Progenitor cell of endocrine pancreas (in vitro differentiated cells): ENCODE data around the gene HK3. TPM values are rescaled to one million over a fixed set of nuclear protein-coding genes. Genes with fewer than 3 reads are reported as not detected.

Experiments used
- DNase-seq: peaks from one replicate; pipeline ENCODE4 v3.0.0; 2021; ENCODE audit warnings: low spot score; ENCODE audit not compliant: unreplicated experiment
- H3K27ac Mint-ChIP-seq: 2 replicates; pipeline ENCODE4 v1.8.0; 2021; ENCODE audit warnings: mild to moderate bottlenecking, moderate library complexity, mixed read lengths
- H3K27me3 Mint-ChIP-seq: 2 replicates; pipeline ENCODE4 v1.8.0; 2021; ENCODE audit warnings: mixed read lengths
- H3K36me3 Mint-ChIP-seq: 2 replicates; pipeline ENCODE4 v1.8.0; 2022; ENCODE audit warnings: mixed read lengths; ENCODE audit not compliant: insufficient read depth
- H3K4me1 Mint-ChIP-seq: 2 replicates; pipeline ENCODE4 v1.8.0; 2021; ENCODE audit warnings: low read depth, mixed read lengths
- H3K4me3 Mint-ChIP-seq: 2 replicates; pipeline ENCODE4 v1.8.0; 2021; ENCODE audit warnings: low read depth, mild to moderate bottlenecking, moderate library complexity, mixed read lengths
- H3K9me3 Mint-ChIP-seq: 2 replicates; pipeline ENCODE4 v1.8.0; 2021; ENCODE audit warnings: low read depth, mixed read lengths
- total RNA-seq: library from RNA; stranded (reverse); gene quantifications from 2 replicates; pipeline ENCODE4 v1.2.1, GENCODE V29; 2021
- TF ChIP-seq, protein P1 (sequence below): fragments of 200-600 bp; sonication (generic); IDR thresholded peaks from one replicate; pipeline ENCODE4 v1.5.0; 2021; ENCODE audit warnings: antibody characterized with exemption, mild to moderate bottlenecking; ENCODE audit not compliant: unreplicated experiment

Gene HK3
- total RNA-seq, 1 donor from 2014 or later, result not detected

DNA sequence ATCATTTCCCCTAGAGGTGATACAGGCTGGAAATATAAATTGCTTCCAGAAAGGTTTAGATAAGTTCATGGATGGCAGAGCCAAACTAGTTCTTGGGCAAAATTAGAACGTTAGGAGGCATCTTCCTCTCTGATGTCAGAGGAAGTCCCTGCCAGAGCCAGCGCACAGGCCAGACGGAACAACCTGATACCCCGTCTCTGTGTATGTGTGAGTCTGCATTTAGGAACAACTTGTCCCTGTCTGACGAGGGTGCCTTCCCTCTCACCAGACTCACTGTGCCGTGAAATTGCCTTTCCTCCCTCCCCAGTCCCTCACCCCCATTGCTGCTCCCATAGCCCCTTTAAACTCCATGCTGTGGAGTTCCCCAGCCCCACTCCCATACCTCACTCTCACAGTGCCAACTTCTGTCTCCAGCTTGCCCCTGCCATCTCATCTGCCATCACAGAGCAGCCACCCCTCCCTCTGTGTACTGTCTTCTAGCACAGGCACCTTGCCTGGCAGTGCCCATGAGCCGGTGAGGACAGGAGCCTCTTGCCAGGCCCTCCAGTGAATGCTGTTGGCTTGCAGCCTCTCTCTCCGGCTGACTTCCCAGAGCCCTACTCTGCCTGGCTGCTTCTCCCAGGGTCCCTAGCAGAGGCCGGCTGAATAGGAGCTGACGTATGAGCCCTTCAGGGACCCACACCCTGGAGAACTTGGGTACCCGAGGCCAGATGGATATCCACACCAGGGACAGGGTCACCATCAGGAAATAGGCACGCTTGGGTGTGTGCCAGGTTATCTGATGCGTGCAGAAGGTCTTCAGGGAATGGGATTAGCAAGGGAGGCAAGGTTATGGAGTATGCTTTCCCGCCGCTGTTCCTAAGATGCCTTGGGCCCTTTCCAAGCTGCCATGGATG lies 62.1 kb downstream of the HK3 start:
- H3K4me1 Mint-ChIP-seq, result no peaks in the 10 kb centered on the region
- no peak overlapping the region for H3K27ac Mint-ChIP-seq
- H3K36me3 Mint-ChIP-seq, result no peaks in the 10 kb centered on the region
- H3K4me3 Mint-ChIP-seq, result no peak overlapping the region
- no peaks in the 10 kb centered on the region for H3K9me3 Mint-ChIP-seq
- TF ChIP-seq, protein P1, sequence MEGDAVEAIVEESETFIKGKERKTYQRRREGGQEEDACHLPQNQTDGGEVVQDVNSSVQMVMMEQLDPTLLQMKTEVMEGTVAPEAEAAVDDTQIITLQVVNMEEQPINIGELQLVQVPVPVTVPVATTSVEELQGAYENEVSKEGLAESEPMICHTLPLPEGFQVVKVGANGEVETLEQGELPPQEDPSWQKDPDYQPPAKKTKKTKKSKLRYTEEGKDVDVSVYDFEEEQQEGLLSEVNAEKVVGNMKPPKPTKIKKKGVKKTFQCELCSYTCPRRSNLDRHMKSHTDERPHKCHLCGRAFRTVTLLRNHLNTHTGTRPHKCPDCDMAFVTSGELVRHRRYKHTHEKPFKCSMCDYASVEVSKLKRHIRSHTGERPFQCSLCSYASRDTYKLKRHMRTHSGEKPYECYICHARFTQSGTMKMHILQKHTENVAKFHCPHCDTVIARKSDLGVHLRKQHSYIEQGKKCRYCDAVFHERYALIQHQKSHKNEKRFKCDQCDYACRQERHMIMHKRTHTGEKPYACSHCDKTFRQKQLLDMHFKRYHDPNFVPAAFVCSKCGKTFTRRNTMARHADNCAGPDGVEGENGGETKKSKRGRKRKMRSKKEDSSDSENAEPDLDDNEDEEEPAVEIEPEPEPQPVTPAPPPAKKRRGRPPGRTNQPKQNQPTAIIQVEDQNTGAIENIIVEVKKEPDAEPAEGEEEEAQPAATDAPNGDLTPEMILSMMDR, result no peak
- no peak for DNase-seq
- peaks cover 57% of the 10 kb centered on the region for H3K27me3 Mint-ChIP-seq

DNA sequence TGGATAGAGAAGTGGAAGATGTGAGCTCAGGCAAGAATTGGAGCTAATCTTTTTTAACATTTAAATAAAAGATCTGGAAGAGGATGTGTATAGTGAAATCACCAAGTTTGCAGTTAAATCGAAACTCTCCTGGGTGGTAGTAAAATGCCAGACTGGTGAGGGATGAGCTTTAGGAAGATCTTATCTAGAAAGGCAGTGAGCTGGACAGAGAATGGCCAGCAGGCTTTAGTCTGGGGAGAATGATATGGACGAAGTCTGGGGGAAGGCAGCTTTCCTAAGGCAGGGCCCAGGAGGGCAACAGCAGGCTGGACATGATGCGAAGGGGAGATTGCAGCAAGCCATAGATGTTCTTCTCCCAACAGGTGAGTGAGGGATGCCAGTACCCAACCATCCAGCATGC lies 63.2 kb downstream of the HK3 start:
- no peak overlapping the region for H3K27ac Mint-ChIP-seq
- TF ChIP-seq, protein P1, result no peak
- no peaks in the 10 kb centered on the region for H3K4me1 Mint-ChIP-seq
- no peak overlapping the region for H3K4me3 Mint-ChIP-seq
- peaks cover 49% of the 10 kb centered on the region for H3K27me3 Mint-ChIP-seq
- no peaks in the 10 kb centered on the region for H3K36me3 Mint-ChIP-seq
- no peak for DNase-seq
- H3K9me3 Mint-ChIP-seq, result no peaks in the 10 kb centered on the region

DNA sequence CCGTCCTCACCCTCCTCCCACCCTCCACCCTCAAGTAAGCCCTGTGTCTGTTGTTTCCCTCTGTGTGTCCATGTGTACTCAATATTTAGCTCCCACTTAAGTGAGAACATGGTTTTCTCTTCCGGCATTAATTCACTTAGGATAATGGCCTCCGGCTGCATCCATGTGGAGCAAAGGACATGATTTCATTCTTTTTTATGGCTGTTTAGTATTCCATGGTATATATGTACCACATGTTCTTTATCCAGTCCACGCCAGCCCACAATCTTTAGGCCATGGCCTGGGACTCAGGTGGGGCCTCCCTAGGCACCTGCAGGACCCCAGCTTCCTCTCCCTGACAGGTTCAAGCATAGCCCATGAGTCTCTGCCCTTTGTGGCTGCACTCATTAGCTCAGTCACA lies 65.9 kb downstream of the HK3 start:
- Mint-ChIP-seq H3K4me3 (no peak overlapping the region), H3K36me3 (no peaks in the 10 kb centered on the region), H3K9me3 (no peaks in the 10 kb centered on the region), H3K27me3 (peaks cover 34% of the 10 kb centered on the region), H3K27ac (no peak overlapping the region), H3K4me1 (no peaks in the 10 kb centered on the region)
- TF ChIP-seq, protein P1, result no peak
- DNase-seq, result no peak

DNA sequence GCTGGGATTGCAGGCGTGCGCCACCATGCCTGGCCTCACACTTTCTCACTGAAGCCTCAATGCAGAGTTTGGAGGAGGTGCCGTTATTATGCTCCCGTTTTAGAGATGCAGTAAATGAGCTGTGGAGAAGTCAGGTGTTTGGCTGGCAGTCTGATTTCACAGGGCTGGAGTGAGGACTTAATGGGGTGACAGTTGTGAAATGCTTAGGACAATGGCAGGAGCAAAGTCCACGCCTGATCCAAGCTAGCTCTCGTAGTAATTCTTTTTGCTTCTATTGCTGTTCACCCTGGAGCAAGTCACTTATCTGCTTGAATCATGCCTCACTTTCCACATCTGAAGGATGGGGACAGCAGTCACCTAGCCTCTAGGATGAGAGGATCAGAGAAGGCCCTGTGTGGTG lies 67.0 kb downstream of the HK3 start:
- no peaks in the 10 kb centered on the region for H3K4me1 Mint-ChIP-seq
- H3K27me3 Mint-ChIP-seq, result peaks cover 25% of the 10 kb centered on the region
- no peak for DNase-seq
- H3K9me3 Mint-ChIP-seq, result no peaks in the 10 kb centered on the region
- H3K4me3 Mint-ChIP-seq, result no peak overlapping the region
- TF ChIP-seq, protein P1, result no peak
- no peak overlapping the region for H3K27ac Mint-ChIP-seq
- H3K36me3 Mint-ChIP-seq, result no peaks in the 10 kb centered on the region

DNA sequence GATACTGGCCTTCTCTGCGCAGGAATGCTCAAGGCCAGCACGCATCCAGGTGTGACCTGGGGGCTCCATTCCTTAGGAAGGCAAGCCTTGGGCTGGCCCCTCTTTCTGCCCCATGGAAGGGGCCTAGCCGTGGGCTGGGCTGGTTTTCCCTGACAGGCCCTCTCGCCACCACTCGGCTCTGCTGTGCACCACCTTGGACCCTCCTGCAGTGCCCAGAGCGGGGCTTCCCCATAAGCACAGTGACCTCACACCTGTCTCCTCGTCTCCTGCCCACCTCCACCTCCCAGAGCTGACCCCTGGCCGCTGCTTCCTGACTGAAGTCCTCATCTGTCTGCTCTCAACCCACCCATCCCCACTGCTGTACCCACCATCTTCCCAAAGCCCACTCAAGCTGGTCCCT lies 67.7 kb downstream of the HK3 start:
- no peak for DNase-seq
- Mint-ChIP-seq H3K27me3 (peaks cover 24% of the 10 kb centered on the region), H3K36me3 (no peaks in the 10 kb centered on the region), H3K9me3 (no peaks in the 10 kb centered on the region), H3K4me1 (no peaks in the 10 kb centered on the region), H3K27ac (no peak overlapping the region), H3K4me3 (no peak overlapping the region)
- TF ChIP-seq, protein P1, result no peak
